Uterus (tissue), 4 donors: Measurements from ENCODE around the gene FHIT. TPM values are rescaled to one million over a fixed set of nuclear protein-coding genes. Genes with fewer than 3 reads are reported as not detected.

Experiments
- DNase-seq, 2 donors: peaks; one replicate each; pipeline ENCODE4 v3.0.0-alpha.2; 2019 to 2020
- H3K27ac ChIP-seq, 2 donors: fragments of 200-600 bp; sonication (generic); 1 replicate in 1 of 2; 2 replicates in 1 of 2; pipeline ENCODE4 v1.5.1; 2016 to 2018
- H3K27me3 ChIP-seq, 2 donors: fragments of 200-600 bp; sonication (generic); one replicate each; pipeline ENCODE4 v1.5.1; 2018 to 2019; ENCODE audit warnings: control low read depth in 1 of 2
- H3K36me3 ChIP-seq, 2 donors: fragments of 200-600 bp; sonication (generic); one replicate each; pipeline ENCODE4 v1.5.1; 2019; ENCODE audit warnings: control low read depth in 1 of 2
- H3K4me1 ChIP-seq, 2 donors: fragments of 200-600 bp; sonication (generic); one replicate each; pipeline ENCODE4 v1.5.1; 2018 to 2019; ENCODE audit warnings: control low read depth in 1 of 2
- H3K4me3 ChIP-seq, 2 donors: fragments of 200-600 bp; sonication (generic); 1 replicate in 1 of 2; 2 replicates in 1 of 2; pipeline ENCODE4 v1.5.1; 2018 to 2019; ENCODE audit warnings: mild to moderate bottlenecking in 1 of 2
- H3K9me3 ChIP-seq, 2 donors: fragments of 200-600 bp; sonication (generic); one replicate each; pipeline ENCODE4 v1.5.1; 2019; ENCODE audit warnings: control low read depth in 1 of 2
- POLR2A ChIP-seq, 2 donors: fragments of 450-650 bp; IDR thresholded peaks; one replicate each; pipeline ENCODE4 v1.6.1; 2016; ENCODE audit warnings: antibody characterized with exemption in 2 of 2, mild to moderate bottlenecking in 1 of 2, moderate library complexity in 1 of 2
- intact Hi-C: fragments of 100-400 bp; cut with DNase I; formaldehyde crosslinking; loops from one replicate; pipeline ENCODE4 v1.15.1; 2023; ENCODE audit warnings: low total_unique reads
- total RNA-seq, 4 donors: library from RNA; depleted of rRNA in 3 of 4; stranded (reverse); fragments of >200 nt in 3 of 4; gene quantifications; one replicate each; pipeline versions ENCODE4 v1.1.0 to v1.2.4, GENCODE V29; 2014 to 2023
- TF ChIP-seq, protein P1 (sequence below), 4 experiments: fragments of 200-600 bp in 2 of 4; fragments of 450-650 bp in 2 of 4; sonication (generic) in 2 of 4; IDR thresholded peaks; one replicate each; pipeline ENCODE4 v1.5.1; 2016 to 2019; ENCODE audit warnings: antibody characterized with exemption in 4 of 4, mild to moderate bottlenecking in 2 of 4, moderate library complexity in 1 of 4
- donor health status: DM: yes; HTN: yes; CAD: no.

FHIT gene
- total RNA-seq, 4 donors from 2014 or later: 1.3 to 15.2 (median 7.3) TPM

DNA sequence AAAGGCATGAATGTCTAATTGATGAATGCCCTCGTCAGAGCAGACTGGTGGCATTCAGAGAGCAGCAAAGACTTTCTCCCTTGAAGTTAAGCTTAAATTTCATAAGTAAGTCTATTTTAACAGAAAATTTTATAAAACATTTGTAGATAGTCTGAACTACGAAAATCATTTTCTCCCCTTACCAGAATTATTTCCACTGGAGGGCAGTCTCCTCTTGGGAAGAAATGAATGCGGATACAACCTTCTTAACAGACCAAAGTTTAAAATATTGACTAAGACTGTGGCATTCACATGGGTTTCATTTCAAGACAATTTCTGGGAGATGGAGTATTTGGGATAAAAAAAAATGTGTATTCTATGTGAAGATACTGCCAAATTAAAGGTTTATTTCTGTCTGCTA is 669.0 kb downstream of the FHIT start:
- H3K27ac ChIP-seq: no peak overlapping the region
- H3K4me3 ChIP-seq: no peak overlapping the region
- H3K9me3 ChIP-seq: no peaks in the 10 kb centered on the region
- H3K36me3 ChIP-seq: no peaks in the 10 kb centered on the region
- DNase-seq: no peak
- H3K4me1 ChIP-seq: no peaks in the 10 kb centered on the region
- TF ChIP-seq POLR2A (IDR thresholded peaks at IDR 0.05): no peak
- TF ChIP-seq, protein P1, sequence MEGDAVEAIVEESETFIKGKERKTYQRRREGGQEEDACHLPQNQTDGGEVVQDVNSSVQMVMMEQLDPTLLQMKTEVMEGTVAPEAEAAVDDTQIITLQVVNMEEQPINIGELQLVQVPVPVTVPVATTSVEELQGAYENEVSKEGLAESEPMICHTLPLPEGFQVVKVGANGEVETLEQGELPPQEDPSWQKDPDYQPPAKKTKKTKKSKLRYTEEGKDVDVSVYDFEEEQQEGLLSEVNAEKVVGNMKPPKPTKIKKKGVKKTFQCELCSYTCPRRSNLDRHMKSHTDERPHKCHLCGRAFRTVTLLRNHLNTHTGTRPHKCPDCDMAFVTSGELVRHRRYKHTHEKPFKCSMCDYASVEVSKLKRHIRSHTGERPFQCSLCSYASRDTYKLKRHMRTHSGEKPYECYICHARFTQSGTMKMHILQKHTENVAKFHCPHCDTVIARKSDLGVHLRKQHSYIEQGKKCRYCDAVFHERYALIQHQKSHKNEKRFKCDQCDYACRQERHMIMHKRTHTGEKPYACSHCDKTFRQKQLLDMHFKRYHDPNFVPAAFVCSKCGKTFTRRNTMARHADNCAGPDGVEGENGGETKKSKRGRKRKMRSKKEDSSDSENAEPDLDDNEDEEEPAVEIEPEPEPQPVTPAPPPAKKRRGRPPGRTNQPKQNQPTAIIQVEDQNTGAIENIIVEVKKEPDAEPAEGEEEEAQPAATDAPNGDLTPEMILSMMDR (IDR thresholded peaks at IDR 0.05): no peak
- intact Hi-C loops: no loop called here
- H3K27me3 ChIP-seq: no peaks in the 10 kb centered on the region

DNA sequence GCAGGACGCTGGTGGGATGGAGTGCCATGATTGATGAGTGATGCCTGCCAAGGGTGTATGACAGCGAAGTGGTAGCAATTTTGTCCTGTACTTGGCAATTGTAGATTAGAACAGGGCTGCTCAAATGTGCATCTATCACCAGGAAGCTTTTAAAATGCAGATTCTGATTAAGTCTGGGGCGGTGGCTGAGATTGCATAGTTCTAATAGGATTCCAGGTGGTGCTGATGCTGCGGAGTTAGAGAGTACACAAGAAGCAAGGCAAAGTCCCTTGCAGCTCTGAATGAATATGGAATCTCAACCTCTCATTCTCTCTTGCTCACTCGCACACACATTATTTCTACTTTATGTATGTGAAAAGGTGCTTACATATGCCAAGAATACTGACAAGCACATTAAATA is 670.4 kb downstream of the FHIT start:
- no peak for DNase-seq
- H3K9me3 ChIP-seq: no peaks in the 10 kb centered on the region
- no peaks in the 10 kb centered on the region for H3K36me3 ChIP-seq
- no peak overlapping the region for H3K27ac ChIP-seq
- H3K27me3 ChIP-seq: no peaks in the 10 kb centered on the region
- TF ChIP-seq, protein P1 (IDR thresholded peaks at IDR 0.05): no peak
- TF ChIP-seq POLR2A (IDR thresholded peaks at IDR 0.05): no peak
- intact Hi-C loops: no loop called here
- H3K4me1 ChIP-seq: no peaks in the 10 kb centered on the region
- no peak overlapping the region for H3K4me3 ChIP-seq

DNA sequence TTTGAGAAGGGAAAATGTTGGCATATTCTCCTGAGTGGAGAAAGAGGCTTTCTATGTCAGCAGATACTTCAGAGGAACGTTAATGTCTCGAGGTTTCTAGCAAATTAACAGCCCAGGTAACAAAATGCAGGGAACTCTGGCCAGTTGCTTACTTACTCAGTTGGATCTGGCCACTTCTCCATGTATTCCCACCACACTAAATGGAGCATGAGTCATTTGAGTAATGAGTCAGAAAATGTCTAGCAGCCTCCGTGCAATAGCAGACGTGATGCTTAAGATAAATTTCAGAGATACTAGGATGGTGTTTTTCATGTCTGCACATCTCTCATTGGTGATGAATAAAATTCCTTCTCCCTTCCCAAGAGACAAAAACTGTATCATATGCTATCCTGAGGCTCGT is 671.5 kb downstream of the FHIT start:
- Histone ChIP-seq H3K4me1 (no peaks in the 10 kb centered on the region), H3K4me3 (no peak overlapping the region), H3K9me3 (no peaks in the 10 kb centered on the region), H3K27me3 (no peaks in the 10 kb centered on the region), H3K27ac (no peak overlapping the region), H3K36me3 (no peaks in the 10 kb centered on the region)
- no peak for DNase-seq
- intact Hi-C loops: no loop called here
- TF ChIP-seq, protein P1 (IDR thresholded peaks at IDR 0.05): no peak
- TF ChIP-seq POLR2A (IDR thresholded peaks at IDR 0.05): no peak

DNA sequence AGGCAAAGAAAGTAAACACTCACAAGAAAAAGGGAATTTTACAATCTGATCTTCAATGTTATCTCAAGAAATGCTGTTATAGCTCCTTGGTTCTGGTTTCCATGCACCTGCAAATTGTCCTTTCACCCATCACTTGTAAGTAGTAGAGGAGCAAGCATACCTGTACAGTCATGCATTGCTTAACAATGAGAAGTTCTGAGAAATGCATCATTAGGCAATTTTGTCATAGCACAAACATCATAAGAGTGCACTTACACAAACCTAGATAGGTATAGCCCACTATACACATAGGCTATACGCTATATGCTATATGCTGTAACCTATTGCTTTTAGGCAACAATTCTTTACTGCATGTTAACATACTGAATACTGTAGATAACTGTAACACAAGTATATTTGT is 672.3 kb downstream of the FHIT start:
- H3K27me3 ChIP-seq: no peaks in the 10 kb centered on the region
- H3K27ac ChIP-seq: no peak overlapping the region
- intact Hi-C loops: no loop called here

DNA sequence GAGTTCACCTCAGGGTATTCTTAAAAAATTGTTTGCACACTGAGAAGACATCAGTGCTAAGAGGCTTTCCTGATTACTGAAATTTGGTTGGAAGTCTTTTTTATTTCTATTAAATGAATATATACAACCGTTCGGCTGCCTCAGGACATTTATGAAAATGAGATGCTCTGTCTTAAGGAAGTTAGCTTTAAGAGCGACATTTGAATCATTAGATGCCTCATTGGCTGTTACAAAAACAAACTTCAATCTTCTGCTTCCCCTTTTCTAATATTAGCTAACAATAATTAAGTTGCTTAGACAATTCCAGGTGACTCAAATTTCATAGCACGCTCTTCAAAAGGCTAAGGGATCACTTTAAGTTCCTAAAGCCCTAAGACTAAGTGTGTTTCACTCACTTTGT is 673.7 kb downstream of the FHIT start:
- TF ChIP-seq, protein P1 (IDR thresholded peaks at IDR 0.05): no peak
- TF ChIP-seq POLR2A (IDR thresholded peaks at IDR 0.05): no peak
- intact Hi-C loops: no loop called here

More for the DNA sequence above, 672.3 kb downstream of the FHIT start:
- TF ChIP-seq, protein P1 (IDR thresholded peaks at IDR 0.05): no peak
- no peak for TF ChIP-seq POLR2A (IDR thresholded peaks at IDR 0.05)
- DNase-seq: no peak
- no peaks in the 10 kb centered on the region for H3K4me1 ChIP-seq
- H3K4me3 ChIP-seq: no peak overlapping the region
- no peaks in the 10 kb centered on the region for H3K36me3 ChIP-seq
- H3K9me3 ChIP-seq: no peaks in the 10 kb centered on the region

More for the DNA sequence above, 673.7 kb downstream of the FHIT start:
- H3K9me3 ChIP-seq: no peaks in the 10 kb centered on the region
- H3K4me3 ChIP-seq: no peak overlapping the region
- H3K27me3 ChIP-seq: no peaks in the 10 kb centered on the region
- H3K27ac ChIP-seq: no peak overlapping the region
- no peaks in the 10 kb centered on the region for H3K36me3 ChIP-seq
- DNase-seq: no peak
- no peaks in the 10 kb centered on the region for H3K4me1 ChIP-seq
